DOHH2 (cell line): ENCODE measurements around the gene ABCG1.

Experiments
- EZH2phosphoT487 ChIP-seq: fragments of 200-600 bp; sonication (generic); IDR thresholded peaks from 2 replicates; pipeline ENCODE4 v1.6.1; 2017; ENCODE audit warnings: borderline replicate concordance, mild to moderate bottlenecking, antibody characterized with exemption, low read length, moderate library complexity, mixed read lengths
- TF ChIP-seq, protein P1 (sequence below): fragments of 200-600 bp; sonication (generic); IDR thresholded peaks from one replicate; pipeline ENCODE4 v1.5.1; 2014; ENCODE audit warnings: antibody characterized with exemption, mild to moderate bottlenecking, low read depth, low read length; ENCODE audit not compliant: poor library complexity, severe bottlenecking

- TF ChIP-seq, protein P1, sequence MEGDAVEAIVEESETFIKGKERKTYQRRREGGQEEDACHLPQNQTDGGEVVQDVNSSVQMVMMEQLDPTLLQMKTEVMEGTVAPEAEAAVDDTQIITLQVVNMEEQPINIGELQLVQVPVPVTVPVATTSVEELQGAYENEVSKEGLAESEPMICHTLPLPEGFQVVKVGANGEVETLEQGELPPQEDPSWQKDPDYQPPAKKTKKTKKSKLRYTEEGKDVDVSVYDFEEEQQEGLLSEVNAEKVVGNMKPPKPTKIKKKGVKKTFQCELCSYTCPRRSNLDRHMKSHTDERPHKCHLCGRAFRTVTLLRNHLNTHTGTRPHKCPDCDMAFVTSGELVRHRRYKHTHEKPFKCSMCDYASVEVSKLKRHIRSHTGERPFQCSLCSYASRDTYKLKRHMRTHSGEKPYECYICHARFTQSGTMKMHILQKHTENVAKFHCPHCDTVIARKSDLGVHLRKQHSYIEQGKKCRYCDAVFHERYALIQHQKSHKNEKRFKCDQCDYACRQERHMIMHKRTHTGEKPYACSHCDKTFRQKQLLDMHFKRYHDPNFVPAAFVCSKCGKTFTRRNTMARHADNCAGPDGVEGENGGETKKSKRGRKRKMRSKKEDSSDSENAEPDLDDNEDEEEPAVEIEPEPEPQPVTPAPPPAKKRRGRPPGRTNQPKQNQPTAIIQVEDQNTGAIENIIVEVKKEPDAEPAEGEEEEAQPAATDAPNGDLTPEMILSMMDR: no peak
- no peak for TF ChIP-seq EZH2phosphoT487
These were observed 41.2 kb downstream of the ABCG1 start for GRCh38 chr21:42260121-42260520.
